Calu3 (cell line): ENCODE results near the gene EEPD1. TPM values are rescaled to one million over a fixed set of nuclear protein-coding genes. Genes with fewer than 3 reads are reported as not detected.

ENCODE experiments used
- BruUV-seq: library from RNA; stranded (reverse); fragments of 400-500 nt; replicated peaks from 2 replicates; lab custom pipeline; 2021; lab: Mats Ljungman, UMichigan
- CTCF ChIA-PET: fragments of 300-600 bp; sonication (Branson Sonifier 250); formaldehyde crosslinking; loops from one replicate; lab custom pipeline; 2022; ENCODE audit warnings: antibody characterized with exemption; lab: Charles Lee
- DNase-seq: peaks from one replicate; pipeline ENCODE4 v3.0.0; 2022
- H3K27ac Mint-ChIP-seq: one replicate; pipeline ENCODE4 v1.8.0; 2022; ENCODE audit warnings: mixed read lengths; ENCODE audit not compliant: unreplicated experiment
- H3K27me3 Mint-ChIP-seq: one replicate; pipeline ENCODE4 v1.8.0; 2022; ENCODE audit warnings: mixed read lengths; ENCODE audit not compliant: unreplicated experiment
- H3K36me3 Mint-ChIP-seq: one replicate; pipeline ENCODE4 v1.8.0; 2022; ENCODE audit warnings: mild to moderate bottlenecking, moderate library complexity, mixed read lengths; ENCODE audit not compliant: insufficient read depth, unreplicated experiment
- H3K4me1 Mint-ChIP-seq: one replicate; pipeline ENCODE4 v1.8.0; 2022; ENCODE audit warnings: mild to moderate bottlenecking, low read depth, mixed read lengths; ENCODE audit not compliant: unreplicated experiment
- H3K4me3 Mint-ChIP-seq: one replicate; pipeline ENCODE4 v1.8.0; 2022; ENCODE audit warnings: mild to moderate bottlenecking, low read depth, moderate library complexity, mixed read lengths; ENCODE audit not compliant: unreplicated experiment
- H3K9me3 Mint-ChIP-seq: one replicate; pipeline ENCODE4 v1.8.0; 2022; ENCODE audit warnings: low read depth, mixed read lengths; ENCODE audit not compliant: unreplicated experiment
- CTCF ChIP-seq: fragments of 200-600 bp; IDR thresholded peaks from one replicate; pipeline ENCODE4 v1.8.0; 2022; ENCODE audit warnings: antibody characterized with exemption; ENCODE audit not compliant: unreplicated experiment
- intact Hi-C: fragments of 100-400 bp; cut with micrococcal nuclease; formaldehyde crosslinking; loops from one replicate; pipeline ENCODE4 v1.10.0; 2022; ENCODE audit not compliant: unreplicated experiment
- total RNA-seq: library from RNA; stranded (reverse); gene quantifications from 2 replicates; pipeline ENCODE4 v1.2.3, GENCODE V29; 2022

EEPD1 gene
- total RNA-seq, 1 experiment from 2014 or later = 48.8 TPM

- H3K4me1 Mint-ChIP-seq = peaks cover 13% of the 10 kb centered on the region
- no peak for TF ChIP-seq CTCF
- H3K27me3 Mint-ChIP-seq = no peaks in the 10 kb centered on the region
- DNase-seq = no peak
- BruUV-seq = no TSS peak
- no peaks in the 10 kb centered on the region for H3K36me3 Mint-ChIP-seq
- no peaks in the 10 kb centered on the region for H3K9me3 Mint-ChIP-seq
- intact Hi-C loops = no loop called here
- CTCF ChIA-PET = no interaction called here
- H3K4me3 Mint-ChIP-seq = no peak overlapping the region
- no peak overlapping the region for H3K27ac Mint-ChIP-seq
Observed at GRCh38 chr7:36348771-36349170, 195.7 kb downstream of the EEPD1 start.

GRCh38 chr7:36349626-36350025, 196.6 kb downstream of the EEPD1 start:
- no peak overlapping the region for H3K4me3 Mint-ChIP-seq
- no peaks in the 10 kb centered on the region for H3K9me3 Mint-ChIP-seq
- H3K27ac Mint-ChIP-seq = no peak overlapping the region
- DNase-seq = no peak
- no TSS peak for BruUV-seq
- no peaks in the 10 kb centered on the region for H3K27me3 Mint-ChIP-seq
- CTCF ChIA-PET = interaction anchor here (0.7 kb wide), 1 partner anchor 100 kb away, joined by 3 read pairs; no protein-coding TSS in a partner anchor
- intact Hi-C loops = no loop called here
- no peaks in the 10 kb centered on the region for H3K36me3 Mint-ChIP-seq
- no peak for TF ChIP-seq CTCF
- H3K4me1 Mint-ChIP-seq = peaks cover 13% of the 10 kb centered on the region

Other genes starting within 250 kb of the EEPD1 start
- 207 and 274 TPM in 2 replicates for gene ANLN, start 236.6 kb downstream of the EEPD1 start, total RNA-seq